Choroid plexus epithelial cell (primary cell): Measurements from ENCODE around the gene ATP13A4.

ENCODE experiments used
- DNase-seq: peaks from one replicate; pipeline ENCODE4 v3.0.0-alpha.2; 2010; ENCODE audit warnings: low read depth
- H3K4me3 ChIP-seq: 2 replicates; pipeline ENCODE4 v1.5.1; 2011; ENCODE audit warnings: low read depth, mild to moderate bottlenecking, control low read depth, low read length, moderate library complexity
- CTCF ChIP-seq: conservative IDR thresholded peaks from 2 replicates; pipeline ENCODE4 v1.5.1; 2011; ENCODE audit warnings: low read depth, mild to moderate bottlenecking, control low read depth, inconsistent platforms, low read length, moderate library complexity

The ATP13A4 gene

GRCh38 chr3:193388361-193388760 lies 166.3 kb downstream of the ATP13A4 start:
- no peak overlapping the region for H3K4me3 ChIP-seq
- TF ChIP-seq CTCF = no peak
- no peak for DNase-seq

- no peak for TF ChIP-seq CTCF
- DNase-seq = no peak
- H3K4me3 ChIP-seq = no peak overlapping the region
Measured at GRCh38 chr3:193387596-193387995, 167.1 kb downstream of the ATP13A4 start.

GRCh38 chr3:193378706-193379105 lies 176.0 kb downstream of the ATP13A4 start, which contains the start of gene ATP13A5:
TSS of gene ATP13A5 (minus strand) at chr3:193378753. CDS start at chr3:193378725, 28 bp downstream.
- TF ChIP-seq CTCF = no peak
- H3K4me3 ChIP-seq = no peak within 1 kb of the TSS
- no peak for DNase-seq

GRCh38 chr3:193377591-193377990 lies 177.1 kb downstream of the ATP13A4 start:
- no peak for TF ChIP-seq CTCF
- DNase-seq = no peak
- H3K4me3 ChIP-seq = no peak overlapping the region

- H3K4me3 ChIP-seq = no peak overlapping the region
- no peak for DNase-seq
- no peak for TF ChIP-seq CTCF
Measured at GRCh38 chr3:193375614-193376013, 179.1 kb downstream of the ATP13A4 start.

GRCh38 chr3:193372783-193373182 lies 181.9 kb downstream of the ATP13A4 start:
- no peak for TF ChIP-seq CTCF
- H3K4me3 ChIP-seq = no peak overlapping the region
- no peak for DNase-seq

- H3K4me3 ChIP-seq = no peak overlapping the region
- DNase-seq = no peak
- no peak for TF ChIP-seq CTCF
Measured at GRCh38 chr3:193367868-193368267, 186.8 kb downstream of the ATP13A4 start.
